ENCODE results near the gene ARMS2. TPM values are rescaled to one million over a fixed set of nuclear protein-coding genes. Genes with fewer than 3 reads are reported as not detected.

Gene ARMS2
- total RNA-seq, 1 experiment from 2014 or later = not detected

- TF ChIP-seq, protein P1, sequence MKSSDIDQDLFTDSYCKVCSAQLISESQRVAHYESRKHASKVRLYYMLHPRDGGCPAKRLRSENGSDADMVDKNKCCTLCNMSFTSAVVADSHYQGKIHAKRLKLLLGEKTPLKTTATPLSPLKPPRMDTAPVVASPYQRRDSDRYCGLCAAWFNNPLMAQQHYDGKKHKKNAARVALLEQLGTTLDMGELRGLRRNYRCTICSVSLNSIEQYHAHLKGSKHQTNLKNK (CRISPR knock-in tag; IDR thresholded peaks at IDR 0.05) = no peak
Measured at GRCh38 chr10:122481296-122482056, 27.0 kb downstream of the ARMS2 start (continued).

GRCh38 chr10:122484276-122485060, 30.0 kb downstream of the ARMS2 start:
- no peak overlapping the region for H3K4me3 Mint-ChIP-seq
- ATAC-seq = peak; percentile 57
- peaks cover 14% of the 10 kb centered on the region for H3K9me3 Mint-ChIP-seq
- TF ChIP-seq JAZF1 (CRISPR knock-in tag; IDR thresholded peaks at IDR 0.05) (no peak), SMAD4 (CRISPR knock-in tag; IDR thresholded peaks at IDR 0.05) (no peak), E2F1 (CRISPR knock-in tag; IDR thresholded peaks at IDR 0.05) (no peak)
- TF ChIP-seq, protein P2, sequence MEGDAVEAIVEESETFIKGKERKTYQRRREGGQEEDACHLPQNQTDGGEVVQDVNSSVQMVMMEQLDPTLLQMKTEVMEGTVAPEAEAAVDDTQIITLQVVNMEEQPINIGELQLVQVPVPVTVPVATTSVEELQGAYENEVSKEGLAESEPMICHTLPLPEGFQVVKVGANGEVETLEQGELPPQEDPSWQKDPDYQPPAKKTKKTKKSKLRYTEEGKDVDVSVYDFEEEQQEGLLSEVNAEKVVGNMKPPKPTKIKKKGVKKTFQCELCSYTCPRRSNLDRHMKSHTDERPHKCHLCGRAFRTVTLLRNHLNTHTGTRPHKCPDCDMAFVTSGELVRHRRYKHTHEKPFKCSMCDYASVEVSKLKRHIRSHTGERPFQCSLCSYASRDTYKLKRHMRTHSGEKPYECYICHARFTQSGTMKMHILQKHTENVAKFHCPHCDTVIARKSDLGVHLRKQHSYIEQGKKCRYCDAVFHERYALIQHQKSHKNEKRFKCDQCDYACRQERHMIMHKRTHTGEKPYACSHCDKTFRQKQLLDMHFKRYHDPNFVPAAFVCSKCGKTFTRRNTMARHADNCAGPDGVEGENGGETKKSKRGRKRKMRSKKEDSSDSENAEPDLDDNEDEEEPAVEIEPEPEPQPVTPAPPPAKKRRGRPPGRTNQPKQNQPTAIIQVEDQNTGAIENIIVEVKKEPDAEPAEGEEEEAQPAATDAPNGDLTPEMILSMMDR (IDR thresholded peaks at IDR 0.05) = no peak
- ChIA-PET CTCF (interaction anchor here (0.8 to 1.6 kb wide), 4 partner anchors 10 to 81 kb away, joined by 3 to 5 read pairs (median 4); no protein-coding TSS in a partner anchor), POLR2A (no interaction called here)
- no peaks in the 10 kb centered on the region; the same call in 1 of the 2 replicates for H3K27me3 Mint-ChIP-seq (ENCODE audit: low read depth)
- H3K36me3 Mint-ChIP-seq = peaks cover 10% of the 10 kb centered on the region
- no peak overlapping the region for H3K27ac Mint-ChIP-seq
- H3K4me1 Mint-ChIP-seq = peaks cover 14% of the 10 kb centered on the region; the same call in 1 of the 2 replicates
- DNase-seq (ENCODE audit: low spot score) = no peak

- no peak overlapping the region for H3K4me3 Mint-ChIP-seq
- H3K4me1 Mint-ChIP-seq = peaks cover 9% of the 10 kb centered on the region; the same call in 1 of the 2 replicates
- H3K9me3 Mint-ChIP-seq = peaks cover 14% of the 10 kb centered on the region
- POLR2A ChIA-PET = no interaction called here
- ATAC-seq = no peak
- H3K36me3 Mint-ChIP-seq = peaks cover 10% of the 10 kb centered on the region
- TF ChIP-seq ZNF121 (CRISPR knock-in tag; IDR thresholded peaks at IDR 0.05) (no peak), GABPB1 (CRISPR knock-in tag; IDR thresholded peaks at IDR 0.05) (no peak)
- CTCF ChIA-PET = interaction anchor here (1.2 kb wide), 1 partner anchor 187 kb away, joined by 4 read pairs; no protein-coding TSS in a partner anchor
- DNase-seq (ENCODE audit: low spot score) = no peak
- no peak overlapping the region; the same call in 1 of the 2 replicates for H3K27ac Mint-ChIP-seq
- H3K27me3 Mint-ChIP-seq (ENCODE audit: low read depth) = no peaks in the 10 kb centered on the region; the same call in 1 of the 2 replicates
Measured at GRCh38 chr10:122485670-122486069, 31.2 kb downstream of the ARMS2 start.

DNA sequence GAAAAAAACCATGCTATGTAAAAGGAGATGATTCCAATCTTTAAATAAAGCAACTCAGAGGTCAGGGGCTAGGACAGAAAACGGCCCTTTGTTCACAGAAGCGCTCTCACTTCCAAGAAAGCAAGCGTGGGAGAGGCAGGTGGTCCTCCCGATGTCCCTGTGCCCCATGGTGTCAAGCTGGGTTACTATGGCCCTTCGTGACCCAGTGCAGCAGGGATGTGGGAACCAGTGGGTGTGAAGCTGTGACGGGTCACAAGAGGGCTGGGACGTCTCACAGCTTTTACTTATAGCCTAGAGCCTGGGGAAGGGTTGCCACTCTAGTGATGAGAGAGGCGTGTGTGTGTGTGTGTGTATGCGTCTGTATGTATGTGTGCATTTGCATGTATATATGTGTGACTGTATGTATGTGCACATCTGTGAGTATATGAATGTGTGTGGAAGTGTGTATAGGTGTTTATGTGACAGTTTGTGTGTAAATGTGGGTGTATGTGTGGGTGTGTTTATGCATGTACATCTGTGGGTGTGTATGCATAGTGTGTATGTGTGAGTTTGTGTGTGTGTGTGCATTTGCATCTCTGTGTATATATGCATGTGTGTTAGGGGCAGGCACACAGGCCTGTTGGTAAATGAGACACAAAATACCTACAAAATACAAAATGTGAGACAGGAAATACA, 32.1 kb downstream of the ARMS2 start:
- Mint-ChIP-seq H3K36me3 (peaks cover 4% of the 10 kb centered on the region), H3K4me1 (peaks cover 9% of the 10 kb centered on the region; the same call in 1 of the 2 replicates), H3K27me3 (ENCODE audit: low read depth) (no peaks in the 10 kb centered on the region; the same call in 1 of the 2 replicates), H3K27ac (no peak overlapping the region), H3K9me3 (peaks cover 8% of the 10 kb centered on the region), H3K4me3 (no peak overlapping the region)
- no peak for ATAC-seq
- ChIA-PET POLR2A (no interaction called here), CTCF (interaction anchor here (1.2 kb wide), 1 partner anchor 188 kb away, joined by 4 read pairs; no protein-coding TSS in a partner anchor)
- DNase-seq (ENCODE audit: low spot score) = no peak
- TF ChIP-seq ZBTB21 (CRISPR knock-in tag; IDR thresholded peaks at IDR 0.05; ENCODE audit: borderline replicate concordance) (no peak), ZNF263 (CRISPR knock-in tag; IDR thresholded peaks at IDR 0.05; ENCODE audit: low read depth) (no peak), OVOL2 (CRISPR knock-in tag; IDR thresholded peaks at IDR 0.05; ENCODE audit: borderline replicate concordance) (no peak), ETV6 (CRISPR knock-in tag; IDR thresholded peaks at IDR 0.05) (no peak), ERG (CRISPR knock-in tag; IDR thresholded peaks at IDR 0.05) (no peak), JAZF1 (CRISPR knock-in tag; IDR thresholded peaks at IDR 0.05) (no peak), ZNF416 (CRISPR knock-in tag; IDR thresholded peaks at IDR 0.05) (no peak), MYBL2 (CRISPR knock-in tag; IDR thresholded peaks at IDR 0.05) (no peak), KAT7 (CRISPR knock-in tag; IDR thresholded peaks at IDR 0.05; ENCODE audit: borderline replicate concordance) (no peak), MAX (CRISPR knock-in tag; IDR thresholded peaks at IDR 0.05) (no peak), E2F1 (CRISPR knock-in tag; IDR thresholded peaks at IDR 0.05) (no peak)
- TF ChIP-seq, protein P3, sequence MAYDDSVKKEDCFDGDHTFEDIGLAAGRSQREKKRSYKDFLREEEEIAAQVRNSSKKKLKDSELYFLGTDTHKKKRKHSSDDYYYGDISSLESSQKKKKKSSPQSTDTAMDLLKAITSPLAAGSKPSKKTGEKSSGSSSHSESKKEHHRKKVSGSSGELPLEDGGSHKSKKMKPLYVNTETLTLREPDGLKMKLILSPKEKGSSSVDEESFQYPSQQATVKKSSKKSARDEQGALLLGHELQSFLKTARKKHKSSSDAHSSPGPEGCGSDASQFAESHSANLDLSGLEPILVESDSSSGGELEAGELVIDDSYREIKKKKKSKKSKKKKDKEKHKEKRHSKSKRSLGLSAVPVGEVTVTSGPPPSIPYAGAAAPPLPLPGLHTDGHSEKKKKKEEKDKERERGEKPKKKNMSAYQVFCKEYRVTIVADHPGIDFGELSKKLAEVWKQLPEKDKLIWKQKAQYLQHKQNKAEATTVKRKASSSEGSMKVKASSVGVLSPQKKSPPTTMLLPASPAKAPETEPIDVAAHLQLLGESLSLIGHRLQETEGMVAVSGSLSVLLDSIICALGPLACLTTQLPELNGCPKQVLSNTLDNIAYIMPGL (CRISPR knock-in tag; IDR thresholded peaks at IDR 0.05) = no peak
